Suprapubic skin (tissue), 4 donors: Measurements from ENCODE around the gene RANBP3L. TPM values are rescaled to one million over a fixed set of nuclear protein-coding genes. Genes with fewer than 3 reads are reported as not detected.

ENCODE experiments used
- DNase-seq, 2 donors: peaks; one replicate each; pipeline ENCODE4 v3.0.0-alpha.2; 2019; ENCODE audit warnings: low spot score in 2 of 2
- H3K27ac ChIP-seq: fragments of 200-600 bp; sonication (generic); one replicate; pipeline ENCODE4 v1.5.1; 2019
- H3K27me3 ChIP-seq: fragments of 200-600 bp; sonication (generic); one replicate; pipeline ENCODE4 v1.5.1; 2019
- H3K36me3 ChIP-seq: fragments of 200-600 bp; sonication (generic); one replicate; pipeline ENCODE4 v1.5.1; 2019
- H3K4me1 ChIP-seq: fragments of 200-600 bp; sonication (generic); one replicate; pipeline ENCODE4 v1.5.1; 2019
- H3K4me3 ChIP-seq: fragments of 200-600 bp; sonication (generic); one replicate; pipeline ENCODE4 v1.5.1; 2019; ENCODE audit warnings: mild to moderate bottlenecking
- H3K9me3 ChIP-seq: fragments of 200-600 bp; sonication (generic); one replicate; pipeline ENCODE4 v1.5.1; 2019
- EP300 ChIP-seq: sonication (generic); formaldehyde crosslinking; IDR thresholded peaks from one replicate; pipeline ENCODE4 v1.6.1; 2017; ENCODE audit warnings: antibody characterized with exemption
- POLR2A ChIP-seq, 2 donors: fragments of 450-650 bp; IDR thresholded peaks; one replicate each; pipeline ENCODE4 v1.6.1; 2017; ENCODE audit warnings: antibody characterized with exemption in 2 of 2, mild to moderate bottlenecking in 2 of 2, moderate library complexity in 2 of 2
- POLR2AphosphoS5 ChIP-seq, 3 donors: sonication (generic); formaldehyde crosslinking; IDR thresholded peaks; one replicate each; pipeline ENCODE4 v1.6.1; 2017; ENCODE audit warnings: antibody characterized with exemption in 3 of 3
- WGBS: methylation state at CpG from one replicate; pipeline ENCODE4 v1.1.5; 2018; 5-methylcytosine and 5-hydroxymethylcytosine counted together
- total RNA-seq, 4 donors: library from RNA; depleted of rRNA; stranded (reverse); fragments of >200 nt; gene quantifications; one replicate each; pipeline ENCODE4 v1.1.0, GENCODE V29; 2016
- TF ChIP-seq, protein P1 (sequence below), 2 donors: fragments of 200-600 bp in 1 of 2; fragments of 450-650 bp in 1 of 2; sonication (generic) in 1 of 2; IDR thresholded peaks; one replicate each; pipeline ENCODE4 v1.5.1; 2016 to 2019; ENCODE audit warnings: antibody characterized with exemption in 2 of 2, mild to moderate bottlenecking in 1 of 2, moderate library complexity in 1 of 2

The RANBP3L gene
- total RNA-seq, 4 donors from 2014 or later = 0.95 to 2.8 (median 1.5) TPM

DNA sequence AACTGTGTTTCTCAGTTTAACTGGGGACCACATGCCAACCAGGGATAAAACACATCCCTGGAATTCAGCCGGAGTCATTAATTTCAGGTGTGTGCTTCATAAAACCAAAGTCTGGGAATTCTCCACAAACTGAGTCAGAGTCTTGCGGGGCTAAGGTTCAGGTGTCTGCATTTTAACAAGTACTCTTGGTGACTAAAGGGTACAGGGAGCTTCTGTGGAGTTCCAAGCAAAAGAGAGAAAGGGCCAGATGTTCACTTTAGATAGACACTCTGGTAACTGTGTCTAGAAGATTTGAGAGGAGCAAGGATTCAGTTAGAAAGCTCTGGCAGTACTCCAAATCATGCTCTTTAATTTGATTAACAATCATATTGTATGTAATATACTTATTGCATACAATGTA is 64.0 kb downstream of the RANBP3L start:
- peaks cover 29% of the 10 kb centered on the region for H3K4me1 ChIP-seq

DNA sequence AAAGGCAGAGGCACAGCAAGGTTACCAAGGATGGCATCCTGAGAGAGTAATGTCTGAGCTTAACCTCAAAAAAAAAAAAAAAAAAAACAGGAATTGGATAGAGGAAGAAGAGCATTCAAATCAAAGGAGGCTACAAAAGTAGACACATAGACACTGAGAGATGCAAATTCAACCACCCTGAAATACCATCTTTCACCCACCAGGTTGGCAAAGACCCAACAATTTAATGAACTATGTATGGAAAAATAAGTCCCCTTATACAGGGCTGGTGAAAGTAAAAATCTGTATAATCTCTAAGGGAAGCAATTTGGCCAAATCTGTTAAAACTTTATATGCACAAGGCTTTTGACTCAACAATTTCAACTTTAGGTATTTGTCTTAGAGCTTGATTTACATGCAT is 64.9 kb downstream of the RANBP3L start:
- H3K4me1 ChIP-seq = peaks cover 23% of the 10 kb centered on the region
- H3K36me3 ChIP-seq = no peaks in the 10 kb centered on the region
- no peak overlapping the region for H3K27ac ChIP-seq
- no peak for DNase-seq
- H3K27me3 ChIP-seq = no peaks in the 10 kb centered on the region
- H3K9me3 ChIP-seq = no peaks in the 10 kb centered on the region
- TF ChIP-seq POLR2A (IDR thresholded peaks at IDR 0.05) (no peak), POLR2AphosphoS5 (IDR thresholded peaks at IDR 0.05) (no peak), EP300 (no peak)
- TF ChIP-seq, protein P1, sequence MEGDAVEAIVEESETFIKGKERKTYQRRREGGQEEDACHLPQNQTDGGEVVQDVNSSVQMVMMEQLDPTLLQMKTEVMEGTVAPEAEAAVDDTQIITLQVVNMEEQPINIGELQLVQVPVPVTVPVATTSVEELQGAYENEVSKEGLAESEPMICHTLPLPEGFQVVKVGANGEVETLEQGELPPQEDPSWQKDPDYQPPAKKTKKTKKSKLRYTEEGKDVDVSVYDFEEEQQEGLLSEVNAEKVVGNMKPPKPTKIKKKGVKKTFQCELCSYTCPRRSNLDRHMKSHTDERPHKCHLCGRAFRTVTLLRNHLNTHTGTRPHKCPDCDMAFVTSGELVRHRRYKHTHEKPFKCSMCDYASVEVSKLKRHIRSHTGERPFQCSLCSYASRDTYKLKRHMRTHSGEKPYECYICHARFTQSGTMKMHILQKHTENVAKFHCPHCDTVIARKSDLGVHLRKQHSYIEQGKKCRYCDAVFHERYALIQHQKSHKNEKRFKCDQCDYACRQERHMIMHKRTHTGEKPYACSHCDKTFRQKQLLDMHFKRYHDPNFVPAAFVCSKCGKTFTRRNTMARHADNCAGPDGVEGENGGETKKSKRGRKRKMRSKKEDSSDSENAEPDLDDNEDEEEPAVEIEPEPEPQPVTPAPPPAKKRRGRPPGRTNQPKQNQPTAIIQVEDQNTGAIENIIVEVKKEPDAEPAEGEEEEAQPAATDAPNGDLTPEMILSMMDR (IDR thresholded peaks at IDR 0.05) = no peak
- H3K4me3 ChIP-seq = no peak overlapping the region

More for the DNA sequence above, 64.0 kb downstream of the RANBP3L start:
- no peak for DNase-seq
- Histone ChIP-seq H3K36me3 (no peaks in the 10 kb centered on the region), H3K4me3 (no peak overlapping the region), H3K9me3 (no peaks in the 10 kb centered on the region), H3K27me3 (no peaks in the 10 kb centered on the region), H3K27ac (no peak overlapping the region)
- WGBS = 86% methylated on average over 2 of the region's 2 CpGs
- TF ChIP-seq POLR2A (IDR thresholded peaks at IDR 0.05) (no peak), EP300 (no peak), POLR2AphosphoS5 (IDR thresholded peaks at IDR 0.05) (no peak)
- TF ChIP-seq, protein P1 (IDR thresholded peaks at IDR 0.05) = no peak

DNA sequence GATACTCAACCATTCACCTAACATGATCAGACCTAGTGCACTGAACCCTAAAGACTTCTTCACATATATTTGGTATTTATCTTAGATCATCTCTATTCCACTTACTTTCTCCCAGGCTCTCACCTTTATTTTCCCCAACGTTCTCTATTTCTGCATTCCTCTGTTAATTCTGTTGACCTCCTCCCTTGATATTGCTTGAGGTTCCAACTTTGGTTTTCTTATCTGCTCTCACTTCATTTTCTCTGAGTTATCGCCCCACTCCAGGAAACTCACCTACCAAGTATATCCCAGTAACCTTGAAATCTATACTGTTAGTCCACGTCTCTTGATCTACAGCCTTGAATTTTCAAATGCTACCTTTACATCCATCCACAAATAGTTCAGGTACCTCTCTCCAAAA is 69.2 kb downstream of the RANBP3L start:
- Histone ChIP-seq H3K27me3 (no peaks in the 10 kb centered on the region), H3K9me3 (no peaks in the 10 kb centered on the region), H3K4me3 (no peak overlapping the region), H3K27ac (no peak overlapping the region), H3K4me1 (no peaks in the 10 kb centered on the region), H3K36me3 (no peaks in the 10 kb centered on the region)
- TF ChIP-seq POLR2AphosphoS5 (IDR thresholded peaks at IDR 0.05) = no peak
- no peak for TF ChIP-seq POLR2A (IDR thresholded peaks at IDR 0.05)
- no peak for TF ChIP-seq EP300
- TF ChIP-seq, protein P1 (IDR thresholded peaks at IDR 0.05) = no peak
- WGBS = 88% methylated on average over 3 of the region's 3 CpGs
- no peak for DNase-seq

DNA sequence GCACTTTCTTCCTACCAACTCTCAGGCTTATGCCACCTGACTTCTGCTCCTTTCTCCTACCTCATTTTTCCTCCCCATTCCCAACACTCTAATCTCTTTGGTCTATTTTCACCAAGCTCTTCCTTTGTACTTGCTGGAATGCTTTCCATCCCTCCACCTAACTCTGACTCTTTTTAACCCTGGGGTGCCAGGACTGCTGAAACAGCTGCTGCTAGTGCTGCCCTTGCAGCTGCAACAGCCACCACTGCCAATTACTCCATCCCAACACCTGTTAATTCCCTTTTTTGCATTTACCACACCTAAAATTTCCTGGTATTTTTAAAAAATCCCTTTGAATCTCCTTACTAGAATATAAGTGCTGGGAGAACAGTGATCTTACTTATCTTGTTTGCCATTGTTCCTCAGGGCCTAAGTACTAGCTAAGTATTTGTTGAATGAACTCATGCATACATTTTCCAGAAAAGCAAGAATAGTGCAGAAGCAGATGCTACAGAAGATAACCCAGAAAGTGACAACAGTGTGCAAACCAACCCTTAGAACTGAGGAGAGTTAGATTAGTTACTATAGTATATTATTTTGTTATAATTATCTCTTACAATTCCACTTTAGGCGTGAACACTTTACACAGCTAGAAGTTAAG is 71.4 kb downstream of the RANBP3L start:
- Histone ChIP-seq H3K27me3 (no peaks in the 10 kb centered on the region), H3K36me3 (peaks cover 11% of the 10 kb centered on the region), H3K27ac (no peak overlapping the region), H3K9me3 (no peaks in the 10 kb centered on the region), H3K4me1 (no peaks in the 10 kb centered on the region), H3K4me3 (no peak overlapping the region)
- DNase-seq = no peak
- no peak for TF ChIP-seq POLR2AphosphoS5 (IDR thresholded peaks at IDR 0.05)
- TF ChIP-seq POLR2A (IDR thresholded peaks at IDR 0.05) = no peak
- TF ChIP-seq EP300 = no peak
- TF ChIP-seq, protein P1 (IDR thresholded peaks at IDR 0.05) = no peak
- 91% methylated on average over 1 of the region's 1 CpG for WGBS

DNA sequence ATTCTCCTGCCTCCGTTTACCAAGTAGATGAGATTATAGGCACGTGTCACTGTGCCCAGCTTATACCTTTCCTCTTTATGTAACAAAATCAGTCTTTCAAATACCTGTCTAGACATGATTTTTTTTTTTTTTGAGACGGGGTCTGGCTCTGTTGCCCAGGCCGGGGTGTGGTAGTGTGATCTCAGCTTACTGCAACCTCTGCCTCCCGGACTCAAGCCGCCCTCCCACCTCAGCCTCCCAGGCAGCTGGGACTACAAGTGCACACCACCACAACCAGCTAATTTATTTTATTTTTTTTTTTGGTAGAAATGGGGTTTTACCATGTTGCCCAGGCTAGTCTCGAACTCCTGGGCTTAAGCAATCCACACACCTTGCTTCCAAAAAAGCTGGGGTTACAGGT is 73.2 kb downstream of the RANBP3L start:
- DNase-seq = no peak
- Histone ChIP-seq H3K27ac (no peak overlapping the region), H3K4me3 (no peak overlapping the region), H3K4me1 (no peaks in the 10 kb centered on the region), H3K9me3 (no peaks in the 10 kb centered on the region), H3K27me3 (no peaks in the 10 kb centered on the region), H3K36me3 (peaks cover 18% of the 10 kb centered on the region)
- TF ChIP-seq POLR2A (IDR thresholded peaks at IDR 0.05) (no peak), EP300 (no peak), POLR2AphosphoS5 (IDR thresholded peaks at IDR 0.05) (no peak)
- TF ChIP-seq, protein P1 (IDR thresholded peaks at IDR 0.05) = no peak
- 95% methylated on average over 7 of the region's 7 CpGs for WGBS
